ENCODE results near the gene LARP4B.

- TF ChIP-seq EZH2 (IDR thresholded peaks at IDR 0.05; ENCODE audit: borderline replicate concordance, insufficient read depth, low read depth, low read length, poor library complexity, severe bottlenecking): no peak
- no peak for TF ChIP-seq CTCF (IDR thresholded peaks at IDR 0.05)
These were observed 63.7 kb downstream of the LARP4B start for GRCh38 chr10:867807-868206.

Data from B cell (primary cell).